ENCODE measurements around the gene C2orf78.
"Not testable (repeated sequence)": the region's sequence is repeated elsewhere in the genome, so short reads cannot be mapped to it uniquely, and the experiment has no call there.

The C2orf78 gene

GRCh38 chr2:73783883-73784282, at the start of gene C2orf78:
C2orf78 (plus strand) TSS chr2:73784183; CDS start chr2:73784310, 127 bp downstream.
- in situ Hi-C loops (cut with MboI; ENCODE audit: low pct_unique_long_range_greater_than_20kb, low sequenced_read_pairs), result not testable (repeated sequence)

GRCh38 chr2:73736378-73736777, 47.6 kb upstream of the C2orf78 start:
- in situ Hi-C loops (cut with MboI; ENCODE audit: low pct_unique_long_range_greater_than_20kb, low sequenced_read_pairs), result no loop called here
- DNase-seq, result no peak

More at GRCh38 chr2:73783883-73784282, at the start of gene C2orf78:
- DNase-seq, result not testable (repeated sequence)

GRCh38 chr2:73736855-73737779, 46.9 kb upstream of the C2orf78 start, which contains the start of gene TPRKB:
TPRKB (minus strand) TSS chr2:73737345; CDS start chr2:73734569, 2,776 bp downstream.
- in situ Hi-C loops (cut with MboI; ENCODE audit: low pct_unique_long_range_greater_than_20kb, low sequenced_read_pairs), result no loop called here
- DNase-seq, result peak; percentile 99

GRCh38 chr2:73739101-73739500, 44.9 kb upstream of the C2orf78 start:
- in situ Hi-C loops (cut with MboI; ENCODE audit: low pct_unique_long_range_greater_than_20kb, low sequenced_read_pairs), result no loop called here
- no peak for DNase-seq

GRCh38 chr2:73740767-73741166, 43.2 kb upstream of the C2orf78 start:
- no peak for DNase-seq
- in situ Hi-C loops (cut with MboI; ENCODE audit: low pct_unique_long_range_greater_than_20kb, low sequenced_read_pairs), result no loop called here

GRCh38 chr2:73746015-73746876, 37.7 kb upstream of the C2orf78 start:
- DNase-seq, result no peak
- in situ Hi-C loops (cut with MboI; ENCODE audit: low pct_unique_long_range_greater_than_20kb, low sequenced_read_pairs), result no loop called here

GRCh38 chr2:73746877-73747208, 37.1 kb upstream of the C2orf78 start:
- DNase-seq, result no peak
- in situ Hi-C loops (cut with MboI; ENCODE audit: low pct_unique_long_range_greater_than_20kb, low sequenced_read_pairs), result no loop called here

- DNase-seq, result no peak
- in situ Hi-C loops (cut with MboI; ENCODE audit: low pct_unique_long_range_greater_than_20kb, low sequenced_read_pairs), result no loop called here
These were observed 34.7 kb upstream of the C2orf78 start for GRCh38 chr2:73749314-73749713.

- DNase-seq; in situ Hi-C loops (cut with MboI; ENCODE audit: low pct_unique_long_range_greater_than_20kb, low sequenced_read_pairs): not testable (repeated sequence)
These were observed 29.7 kb upstream of the C2orf78 start for GRCh38 chr2:73754332-73754731.

- in situ Hi-C loops (cut with MboI; ENCODE audit: low pct_unique_long_range_greater_than_20kb, low sequenced_read_pairs), result no loop called here
These were observed 24.7 kb upstream of the C2orf78 start for GRCh38 chr2:73759285-73759764.

GRCh38 chr2:73759904-73760303, 24.1 kb upstream of the C2orf78 start:
- in situ Hi-C loops (cut with MboI; ENCODE audit: low pct_unique_long_range_greater_than_20kb, low sequenced_read_pairs), result no loop called here
- DNase-seq, result no peak

More at GRCh38 chr2:73759285-73759764, 24.7 kb upstream of the C2orf78 start:
- no peak for DNase-seq

GRCh38 chr2:73762571-73762970, 21.4 kb upstream of the C2orf78 start:
- no peak for DNase-seq
- in situ Hi-C loops (cut with MboI; ENCODE audit: low pct_unique_long_range_greater_than_20kb, low sequenced_read_pairs), result no loop called here

- in situ Hi-C loops (cut with MboI; ENCODE audit: low pct_unique_long_range_greater_than_20kb, low sequenced_read_pairs), result no loop called here
- no peak for DNase-seq
These were observed 19.0 kb upstream of the C2orf78 start for GRCh38 chr2:73764945-73765344.

- in situ Hi-C loops (cut with MboI; ENCODE audit: low pct_unique_long_range_greater_than_20kb, low sequenced_read_pairs), result no loop called here
- no peak for DNase-seq
These were observed 17.6 kb upstream of the C2orf78 start for GRCh38 chr2:73766349-73766748.

- in situ Hi-C loops (cut with MboI; ENCODE audit: low pct_unique_long_range_greater_than_20kb, low sequenced_read_pairs), result no loop called here
- no peak for DNase-seq
These were observed 17.0 kb upstream of the C2orf78 start for GRCh38 chr2:73766994-73767393.

GRCh38 chr2:73770725-73771124, 13.3 kb upstream of the C2orf78 start:
- in situ Hi-C loops (cut with MboI; ENCODE audit: low pct_unique_long_range_greater_than_20kb, low sequenced_read_pairs), result no loop called here
- no peak for DNase-seq

- in situ Hi-C loops (cut with MboI; ENCODE audit: low pct_unique_long_range_greater_than_20kb, low sequenced_read_pairs), result no loop called here
- DNase-seq, result no peak
These were observed 11.2 kb upstream of the C2orf78 start for GRCh38 chr2:73772819-73773218.

- in situ Hi-C loops (cut with MboI; ENCODE audit: low pct_unique_long_range_greater_than_20kb, low sequenced_read_pairs), result no loop called here
- no peak for DNase-seq
These were observed 7.6 kb upstream of the C2orf78 start for GRCh38 chr2:73776381-73776780.

GRCh38 chr2:73776869-73777519, 7.0 kb upstream of the C2orf78 start:
- in situ Hi-C loops (cut with MboI; ENCODE audit: low pct_unique_long_range_greater_than_20kb, low sequenced_read_pairs), result no loop called here
- DNase-seq, result no peak
